ENCODE measurements around the gene GRK2. TPM values are rescaled to one million over a fixed set of nuclear protein-coding genes. Genes with fewer than 3 reads are reported as not detected.

Gene GRK2
- total and polyA plus RNA-seq, 2 of the 13 experiments (the other 11 are each of a cell fraction or from before 2014, with no cell fraction given) = 31.3 to 42.4 TPM

DNA sequence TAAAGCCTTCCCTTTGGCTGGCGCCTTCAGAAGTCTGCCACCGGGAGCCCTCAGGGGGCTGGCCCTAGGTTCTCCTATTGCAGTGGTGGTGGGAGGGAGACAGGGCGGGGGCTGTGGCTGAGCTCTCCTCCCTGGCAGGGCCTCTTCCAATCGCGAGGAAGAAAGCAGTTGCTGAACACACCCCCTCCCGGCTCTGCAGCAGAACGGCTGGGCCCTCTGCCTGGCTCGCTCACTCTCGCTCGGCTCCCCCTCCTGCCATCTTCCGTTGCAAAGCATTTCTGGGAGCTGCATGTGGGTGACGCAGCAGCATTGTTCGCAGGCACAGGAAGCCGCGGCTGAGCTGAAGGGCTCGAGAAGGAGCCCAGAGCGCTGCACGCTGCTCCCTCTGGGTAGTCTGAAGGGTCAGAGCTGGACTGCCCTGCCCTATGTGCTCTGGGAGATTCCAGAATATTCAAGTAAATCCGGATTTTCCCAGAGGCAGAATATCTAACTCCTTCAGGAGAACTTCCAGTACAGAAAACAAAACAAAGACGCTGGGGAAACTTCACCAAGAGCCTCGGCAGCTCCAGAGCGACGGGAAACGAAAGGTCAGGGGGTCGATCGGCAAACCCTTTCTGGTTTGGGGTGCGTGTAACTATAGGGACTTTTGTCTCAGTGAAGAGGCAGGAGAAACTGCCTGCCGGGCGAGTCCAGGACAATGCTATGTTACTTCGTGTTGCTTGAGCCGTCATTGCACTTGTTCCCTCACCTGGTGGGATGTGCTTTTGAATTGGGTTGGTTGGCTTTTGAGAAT, 26.3 kb upstream of the GRK2 start (continued):
- TF ChIP-seq, protein P1, sequence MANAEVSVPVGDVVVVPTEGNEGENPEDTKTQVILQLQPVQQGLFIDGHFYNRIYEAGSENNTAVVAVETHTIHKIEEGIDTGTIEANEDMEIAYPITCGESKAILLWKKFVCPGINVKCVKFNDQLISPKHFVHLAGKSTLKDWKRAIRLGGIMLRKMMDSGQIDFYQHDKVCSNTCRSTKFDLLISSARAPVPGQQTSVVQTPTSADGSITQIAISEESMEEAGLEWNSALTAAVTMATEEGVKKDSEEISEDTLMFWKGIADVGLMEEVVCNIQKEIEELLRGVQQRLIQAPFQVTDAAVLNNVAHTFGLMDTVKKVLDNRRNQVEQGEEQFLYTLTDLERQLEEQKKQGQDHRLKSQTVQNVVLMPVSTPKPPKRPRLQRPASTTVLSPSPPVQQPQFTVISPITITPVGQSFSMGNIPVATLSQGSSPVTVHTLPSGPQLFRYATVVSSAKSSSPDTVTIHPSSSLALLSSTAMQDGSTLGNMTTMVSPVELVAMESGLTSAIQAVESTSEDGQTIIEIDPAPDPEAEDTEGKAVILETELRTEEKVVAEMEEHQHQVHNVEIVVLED (CRISPR knock-in tag; IDR thresholded peaks at IDR 0.05; ENCODE audit: borderline replicate concordance) = no peak; the same call in 1 of the 2 replicates
- no peak for TF ChIP-seq CENPX (CRISPR knock-in tag; IDR thresholded peaks at IDR 0.05)
- peak; percentile 86; the same call in 1 of the 2 replicates for TF ChIP-seq ZNF850 (CRISPR knock-in tag; conservative IDR thresholded peaks at IDR 0.05)
- TF ChIP-seq GZF1 (CRISPR knock-in tag; IDR thresholded peaks at IDR 0.05) = no peak
- TF ChIP-seq, protein P2, sequence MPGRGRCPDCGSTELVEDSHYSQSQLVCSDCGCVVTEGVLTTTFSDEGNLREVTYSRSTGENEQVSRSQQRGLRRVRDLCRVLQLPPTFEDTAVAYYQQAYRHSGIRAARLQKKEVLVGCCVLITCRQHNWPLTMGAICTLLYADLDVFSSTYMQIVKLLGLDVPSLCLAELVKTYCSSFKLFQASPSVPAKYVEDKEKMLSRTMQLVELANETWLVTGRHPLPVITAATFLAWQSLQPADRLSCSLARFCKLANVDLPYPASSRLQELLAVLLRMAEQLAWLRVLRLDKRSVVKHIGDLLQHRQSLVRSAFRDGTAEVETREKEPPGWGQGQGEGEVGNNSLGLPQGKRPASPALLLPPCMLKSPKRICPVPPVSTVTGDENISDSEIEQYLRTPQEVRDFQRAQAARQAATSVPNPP (CRISPR knock-in tag; IDR thresholded peaks at IDR 0.05) = no peak
- TF ChIP-seq, protein P3, sequence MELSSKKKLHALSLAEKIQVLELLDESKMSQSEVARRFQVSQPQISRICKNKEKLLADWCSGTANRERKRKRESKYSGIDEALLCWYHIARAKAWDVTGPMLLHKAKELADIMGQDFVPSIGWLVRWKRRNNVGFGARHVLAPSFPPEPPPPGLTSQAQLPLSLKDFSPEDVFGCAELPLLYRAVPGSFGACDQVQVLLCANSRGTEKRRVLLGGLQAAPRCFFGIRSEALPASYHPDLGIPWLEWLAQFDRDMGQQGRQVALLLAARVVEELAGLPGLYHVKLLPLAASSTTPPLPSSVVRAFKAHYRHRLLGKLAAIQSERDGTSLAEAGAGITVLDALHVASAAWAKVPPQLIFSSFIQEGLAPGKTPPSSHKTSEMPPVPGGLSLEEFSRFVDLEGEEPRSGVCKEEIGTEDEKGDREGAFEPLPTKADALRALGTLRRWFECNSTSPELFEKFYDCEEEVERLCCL (CRISPR knock-in tag; IDR thresholded peaks at IDR 0.05; ENCODE audit: borderline replicate concordance) = no peak
- TF ChIP-seq, protein P4, sequence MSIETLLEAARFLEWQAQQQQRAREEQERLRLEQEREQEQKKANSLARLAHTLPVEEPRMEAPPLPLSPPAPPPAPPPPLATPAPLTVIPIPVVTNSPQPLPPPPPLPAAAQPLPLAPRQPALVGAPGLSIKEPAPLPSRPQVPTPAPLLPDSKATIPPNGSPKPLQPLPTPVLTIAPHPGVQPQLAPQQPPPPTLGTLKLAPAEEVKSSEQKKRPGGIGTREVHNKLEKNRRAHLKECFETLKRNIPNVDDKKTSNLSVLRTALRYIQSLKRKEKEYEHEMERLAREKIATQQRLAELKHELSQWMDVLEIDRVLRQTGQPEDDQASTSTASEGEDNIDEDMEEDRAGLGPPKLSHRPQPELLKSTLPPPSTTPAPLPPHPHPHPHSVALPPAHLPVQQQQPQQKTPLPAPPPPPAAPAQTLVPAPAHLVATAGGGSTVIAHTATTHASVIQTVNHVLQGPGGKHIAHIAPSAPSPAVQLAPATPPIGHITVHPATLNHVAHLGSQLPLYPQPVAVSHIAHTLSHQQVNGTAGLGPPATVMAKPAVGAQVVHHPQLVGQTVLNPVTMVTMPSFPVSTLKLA (IDR thresholded peaks at IDR 0.05) = peak; percentile 32; the same call in 1 of the 2 replicates
- TF ChIP-seq PHF5A (CRISPR knock-in tag; IDR thresholded peaks at IDR 0.05; ENCODE audit: low read depth, unreplicated experiment) = peak; percentile 90
- no peak for TF ChIP-seq ZKSCAN5 (CRISPR knock-in tag; IDR thresholded peaks at IDR 0.05)
- peak; percentile 72 for TF ChIP-seq NFYC (CRISPR knock-in tag; IDR thresholded peaks at IDR 0.05)
- TF ChIP-seq, protein P5, sequence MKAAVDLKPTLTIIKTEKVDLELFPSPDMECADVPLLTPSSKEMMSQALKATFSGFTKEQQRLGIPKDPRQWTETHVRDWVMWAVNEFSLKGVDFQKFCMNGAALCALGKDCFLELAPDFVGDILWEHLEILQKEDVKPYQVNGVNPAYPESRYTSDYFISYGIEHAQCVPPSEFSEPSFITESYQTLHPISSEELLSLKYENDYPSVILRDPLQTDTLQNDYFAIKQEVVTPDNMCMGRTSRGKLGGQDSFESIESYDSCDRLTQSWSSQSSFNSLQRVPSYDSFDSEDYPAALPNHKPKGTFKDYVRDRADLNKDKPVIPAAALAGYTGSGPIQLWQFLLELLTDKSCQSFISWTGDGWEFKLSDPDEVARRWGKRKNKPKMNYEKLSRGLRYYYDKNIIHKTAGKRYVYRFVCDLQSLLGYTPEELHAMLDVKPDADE (CRISPR knock-in tag; IDR thresholded peaks at IDR 0.05) = no peak
- peak; percentile 76; the same call in 1 of the 2 replicates for TF ChIP-seq NFE2 (CRISPR knock-in tag; IDR thresholded peaks at IDR 0.05)
- TF ChIP-seq, protein P6, sequence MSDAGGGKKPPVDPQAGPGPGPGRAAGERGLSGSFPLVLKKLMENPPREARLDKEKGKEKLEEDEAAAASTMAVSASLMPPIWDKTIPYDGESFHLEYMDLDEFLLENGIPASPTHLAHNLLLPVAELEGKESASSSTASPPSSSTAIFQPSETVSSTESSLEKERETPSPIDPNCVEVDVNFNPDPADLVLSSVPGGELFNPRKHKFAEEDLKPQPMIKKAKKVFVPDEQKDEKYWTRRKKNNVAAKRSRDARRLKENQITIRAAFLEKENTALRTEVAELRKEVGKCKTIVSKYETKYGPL (CRISPR knock-in tag; IDR thresholded peaks at IDR 0.05) = no peak
- peak; percentile 24 for TF ChIP-seq ZEB1 (IDR thresholded peaks at IDR 0.05; ENCODE audit: insufficient replicate concordance, low read depth)
- TF ChIP-seq, protein P7, sequence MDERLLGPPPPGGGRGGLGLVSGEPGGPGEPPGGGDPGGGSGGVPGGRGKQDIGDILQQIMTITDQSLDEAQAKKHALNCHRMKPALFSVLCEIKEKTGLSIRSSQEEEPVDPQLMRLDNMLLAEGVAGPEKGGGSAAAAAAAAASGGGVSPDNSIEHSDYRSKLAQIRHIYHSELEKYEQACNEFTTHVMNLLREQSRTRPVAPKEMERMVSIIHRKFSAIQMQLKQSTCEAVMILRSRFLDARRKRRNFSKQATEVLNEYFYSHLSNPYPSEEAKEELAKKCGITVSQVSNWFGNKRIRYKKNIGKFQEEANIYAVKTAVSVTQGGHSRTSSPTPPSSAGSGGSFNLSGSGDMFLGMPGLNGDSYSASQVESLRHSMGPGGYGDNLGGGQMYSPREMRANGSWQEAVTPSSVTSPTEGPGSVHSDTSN (CRISPR knock-in tag; IDR thresholded peaks at IDR 0.05) = no peak
- no peak for TF ChIP-seq ISX (CRISPR knock-in tag; conservative IDR thresholded peaks at IDR 0.05)
- no peak for TF ChIP-seq ZNF367 (CRISPR knock-in tag; IDR thresholded peaks at IDR 0.05; ENCODE audit: borderline replicate concordance)
- no peak for TF ChIP-seq ZNF629 (CRISPR knock-in tag; conservative IDR thresholded peaks at IDR 0.05)
- TF ChIP-seq GABPB1 (CRISPR knock-in tag; IDR thresholded peaks at IDR 0.05) = peak; percentile 89
- 0 out of 2 replicates have a peak, but pooled peaks have one; percentile 73 for TF ChIP-seq ZNF572 (CRISPR knock-in tag; IDR thresholded peaks at IDR 0.05)
- peak; percentile 74; the same call in 1 of the 2 replicates for TF ChIP-seq MIER2 (CRISPR knock-in tag; IDR thresholded peaks at IDR 0.05)

All from HepG2 (cell line).